ENCODE measurements around the gene RAPGEF1. TPM values are rescaled to one million over a fixed set of nuclear protein-coding genes. Genes with fewer than 3 reads are reported as not detected.

Gene RAPGEF1
- total and polyA plus RNA-seq, 2 donors = 18.9 to 38.3 TPM

DNA sequence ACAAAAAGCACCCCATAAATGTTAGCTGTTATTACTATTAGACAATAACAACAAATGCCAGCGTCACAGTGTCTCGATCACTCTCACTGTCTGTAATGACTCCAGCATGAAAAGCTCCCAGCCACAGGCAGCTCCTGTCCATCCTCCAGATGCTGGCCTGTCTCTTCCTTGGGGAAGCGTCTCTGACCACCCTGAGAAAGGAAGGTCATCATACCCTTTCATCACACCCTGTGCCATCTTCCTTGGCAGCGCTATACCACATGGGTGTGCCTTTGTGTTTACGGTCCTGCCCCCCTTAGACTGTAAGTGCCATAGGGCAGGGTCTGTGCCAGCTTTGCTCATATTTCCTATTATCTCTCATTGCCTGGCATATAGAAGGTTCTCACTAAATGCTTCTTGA lies 104.0 kb downstream of the RAPGEF1 start:
- Histone ChIP-seq H3K4me3 (ENCODE audit: low read depth, low read length) (no peak overlapping the region), H3K27ac (ENCODE audit: low read depth) (peak overlapping the region; percentile 63), H3K4me1 (ENCODE audit: insufficient read depth) (peaks cover 3% of the 10 kb centered on the region), H3K36me3 (ENCODE audit: insufficient read depth) (no peaks in the 10 kb centered on the region)
- 75% methylated on average over 5 of the region's 5 CpGs for WGBS
- no peak for DNase-seq (ENCODE audit: extremely low spot score)

DNA sequence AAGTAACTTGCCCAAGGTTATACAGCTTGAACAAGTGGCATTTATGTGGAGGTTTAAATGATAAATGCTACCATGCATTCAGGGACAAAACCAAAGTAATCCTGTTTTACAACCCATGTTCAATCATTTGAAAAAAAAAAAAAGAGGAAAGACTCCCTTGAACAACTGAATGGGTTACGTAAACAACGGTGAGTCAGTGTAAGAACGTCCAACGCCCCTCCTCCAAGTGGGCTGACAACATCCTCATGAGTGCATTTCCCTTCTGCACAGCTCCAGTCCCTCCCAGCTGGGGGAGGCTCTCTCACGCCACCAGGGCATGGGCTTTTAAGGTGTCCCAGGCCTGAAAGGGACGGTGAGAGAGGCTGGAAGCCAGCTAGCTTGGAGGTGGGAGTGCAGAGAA lies 104.6 kb downstream of the RAPGEF1 start:
- peak; percentile 71 for DNase-seq (ENCODE audit: extremely low spot score)
- no peaks in the 10 kb centered on the region for H3K36me3 ChIP-seq (ENCODE audit: insufficient read depth)
- no peak overlapping the region for H3K4me3 ChIP-seq (ENCODE audit: low read depth, low read length)
- peak overlapping the region; percentile 63 for H3K27ac ChIP-seq (ENCODE audit: low read depth)
- WGBS = 14% methylated on average over 6 of the region's 6 CpGs
- peaks cover 3% of the 10 kb centered on the region for H3K4me1 ChIP-seq (ENCODE audit: insufficient read depth)

DNA sequence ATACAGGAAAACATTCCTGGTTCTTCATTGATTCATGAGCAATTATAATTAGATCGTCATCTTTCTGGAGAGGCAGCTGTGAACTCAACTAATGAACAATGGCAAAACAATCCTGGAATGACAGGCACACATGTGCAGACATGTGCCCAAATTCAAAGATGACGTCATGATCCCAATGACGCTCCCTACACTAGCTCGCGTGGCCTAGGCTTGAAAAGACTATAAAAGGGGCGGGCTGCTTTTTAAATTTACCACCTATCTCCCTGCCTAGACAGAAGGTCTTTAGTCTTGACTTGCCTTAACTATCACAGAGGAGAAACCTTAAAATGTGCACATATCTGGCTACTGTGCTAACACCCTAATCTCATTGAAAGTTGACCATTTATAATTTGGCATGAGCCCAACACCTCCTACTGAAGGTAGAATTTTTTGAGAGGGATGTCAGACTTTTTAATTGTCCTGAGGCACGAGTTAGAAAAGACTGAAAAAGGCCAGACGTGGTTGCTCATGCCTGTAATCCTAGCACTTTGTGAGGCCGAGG lies 106.3 kb downstream of the RAPGEF1 start:
- Histone ChIP-seq H3K27ac (ENCODE audit: low read depth) (no peak overlapping the region), H3K36me3 (ENCODE audit: insufficient read depth) (no peaks in the 10 kb centered on the region), H3K4me3 (ENCODE audit: low read depth, low read length) (no peak overlapping the region), H3K4me1 (ENCODE audit: insufficient read depth) (peaks cover 3% of the 10 kb centered on the region)
- 85% methylated on average over 9 of the region's 9 CpGs for WGBS
- no peak for DNase-seq (ENCODE audit: extremely low spot score)

DNA sequence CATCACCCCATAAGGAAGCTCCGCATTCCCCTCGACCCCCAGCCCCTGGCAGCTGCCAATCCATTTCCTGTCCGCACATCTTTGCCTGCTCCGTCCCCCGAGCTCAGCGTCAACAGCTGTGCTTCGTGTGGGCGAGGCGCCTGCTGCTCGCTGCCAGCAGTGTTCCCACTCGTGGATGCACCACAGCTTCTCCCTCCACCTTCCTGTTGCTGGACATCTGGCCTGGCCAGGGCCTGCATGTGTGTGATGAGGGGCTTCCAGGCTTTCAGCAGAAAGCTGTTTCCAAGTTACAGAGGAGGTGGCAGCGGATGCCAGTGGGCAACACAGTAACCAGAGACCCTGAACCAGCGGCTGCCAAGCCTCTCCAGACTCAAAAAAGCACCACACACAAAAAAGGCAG lies 108.6 kb downstream of the RAPGEF1 start:
- Histone ChIP-seq H3K4me3 (ENCODE audit: low read depth, low read length) (no peak overlapping the region), H3K27ac (ENCODE audit: low read depth) (no peak overlapping the region), H3K36me3 (ENCODE audit: insufficient read depth) (no peaks in the 10 kb centered on the region), H3K4me1 (ENCODE audit: insufficient read depth) (peaks cover 3% of the 10 kb centered on the region)
- DNase-seq (ENCODE audit: extremely low spot score) = no peak
- whole genome bisulfite sequencing = 82% methylated on average over 13 of the region's 13 CpGs

DNA sequence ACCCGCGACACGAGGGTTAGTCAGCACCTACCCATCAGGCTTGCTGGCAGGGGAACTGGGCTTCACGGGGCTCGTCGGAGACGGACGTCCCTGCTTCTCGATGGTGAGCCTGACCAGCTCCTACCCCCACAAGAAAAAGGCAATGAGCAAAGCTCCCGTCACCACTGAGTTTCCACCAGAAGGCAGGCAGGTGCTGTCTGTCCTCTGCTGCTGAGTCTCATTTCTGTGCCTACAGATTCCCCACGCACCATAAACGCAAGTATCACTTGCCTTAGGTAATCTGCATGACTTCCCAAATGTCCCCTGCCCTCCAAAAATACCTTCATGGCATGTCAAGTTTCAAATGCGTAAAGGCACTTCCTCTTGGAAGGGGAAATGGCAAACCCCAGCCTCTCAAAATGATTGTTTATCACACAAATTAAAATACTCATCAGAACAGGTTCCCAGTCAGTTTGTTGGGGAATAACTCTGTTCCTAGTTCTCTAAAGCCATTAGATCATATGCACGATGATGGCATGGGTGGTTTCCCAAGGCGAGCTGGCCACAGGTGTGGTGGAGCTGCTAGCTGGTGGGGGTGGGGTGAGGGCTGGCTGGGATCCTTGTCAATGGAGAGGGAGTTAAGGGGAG lies 109.6 kb downstream of the RAPGEF1 start:
- peaks cover 3% of the 10 kb centered on the region for H3K4me1 ChIP-seq (ENCODE audit: insufficient read depth)
- no peak overlapping the region for H3K4me3 ChIP-seq (ENCODE audit: low read depth, low read length)
- no peak for DNase-seq (ENCODE audit: extremely low spot score)
- 92% methylated on average over 15 of the region's 15 CpGs for WGBS
- H3K36me3 ChIP-seq (ENCODE audit: insufficient read depth) = no peaks in the 10 kb centered on the region
- no peak overlapping the region for H3K27ac ChIP-seq (ENCODE audit: low read depth)

DNA sequence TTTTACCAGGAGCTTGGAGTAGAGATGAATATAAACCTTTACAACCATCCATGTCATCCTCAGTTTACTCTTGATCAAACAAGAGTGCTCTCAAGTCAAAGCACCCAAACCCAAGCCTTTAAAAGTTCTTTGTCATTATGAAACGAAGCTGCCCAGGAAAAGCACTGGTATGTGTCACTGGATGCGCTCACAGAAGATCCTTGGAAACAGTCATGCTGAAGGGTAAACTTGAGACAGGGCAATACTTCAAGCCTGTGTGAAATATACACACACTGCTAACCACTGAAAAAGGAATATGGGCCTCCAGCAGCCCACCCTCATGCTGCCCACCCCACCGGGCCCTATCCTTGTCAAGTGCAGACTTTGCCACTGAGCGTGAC lies 110.1 kb downstream of the RAPGEF1 start:
- peaks cover 2% of the 10 kb centered on the region for H3K4me1 ChIP-seq (ENCODE audit: insufficient read depth)
- H3K36me3 ChIP-seq (ENCODE audit: insufficient read depth) = no peaks in the 10 kb centered on the region
- 95% methylated on average over 4 of the region's 4 CpGs for WGBS
- H3K4me3 ChIP-seq (ENCODE audit: low read depth, low read length) = no peak overlapping the region
- no peak overlapping the region for H3K27ac ChIP-seq (ENCODE audit: low read depth)
- DNase-seq (ENCODE audit: extremely low spot score) = no peak

DNA sequence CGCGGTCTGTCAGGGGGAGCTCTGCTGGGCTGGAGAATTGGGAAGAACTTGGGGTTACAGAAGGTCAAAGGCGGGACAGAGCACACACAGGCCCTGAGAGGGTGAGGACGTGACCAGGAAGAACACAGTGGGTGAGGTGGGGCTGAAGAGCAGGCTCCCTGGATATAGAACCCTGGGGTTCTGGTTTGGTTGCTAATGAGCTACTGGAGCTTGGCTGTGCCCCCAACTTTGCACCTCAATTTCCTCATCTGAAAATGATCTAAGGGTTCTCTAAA lies 110.7 kb downstream of the RAPGEF1 start:
- Histone ChIP-seq H3K4me1 (ENCODE audit: insufficient read depth) (no peaks in the 10 kb centered on the region), H3K4me3 (ENCODE audit: low read depth, low read length) (no peak overlapping the region), H3K27ac (ENCODE audit: low read depth) (no peak overlapping the region), H3K36me3 (ENCODE audit: insufficient read depth) (no peaks in the 10 kb centered on the region)
- 91% methylated on average over 4 of the region's 4 CpGs for WGBS
- no peak for DNase-seq (ENCODE audit: extremely low spot score)

DNA sequence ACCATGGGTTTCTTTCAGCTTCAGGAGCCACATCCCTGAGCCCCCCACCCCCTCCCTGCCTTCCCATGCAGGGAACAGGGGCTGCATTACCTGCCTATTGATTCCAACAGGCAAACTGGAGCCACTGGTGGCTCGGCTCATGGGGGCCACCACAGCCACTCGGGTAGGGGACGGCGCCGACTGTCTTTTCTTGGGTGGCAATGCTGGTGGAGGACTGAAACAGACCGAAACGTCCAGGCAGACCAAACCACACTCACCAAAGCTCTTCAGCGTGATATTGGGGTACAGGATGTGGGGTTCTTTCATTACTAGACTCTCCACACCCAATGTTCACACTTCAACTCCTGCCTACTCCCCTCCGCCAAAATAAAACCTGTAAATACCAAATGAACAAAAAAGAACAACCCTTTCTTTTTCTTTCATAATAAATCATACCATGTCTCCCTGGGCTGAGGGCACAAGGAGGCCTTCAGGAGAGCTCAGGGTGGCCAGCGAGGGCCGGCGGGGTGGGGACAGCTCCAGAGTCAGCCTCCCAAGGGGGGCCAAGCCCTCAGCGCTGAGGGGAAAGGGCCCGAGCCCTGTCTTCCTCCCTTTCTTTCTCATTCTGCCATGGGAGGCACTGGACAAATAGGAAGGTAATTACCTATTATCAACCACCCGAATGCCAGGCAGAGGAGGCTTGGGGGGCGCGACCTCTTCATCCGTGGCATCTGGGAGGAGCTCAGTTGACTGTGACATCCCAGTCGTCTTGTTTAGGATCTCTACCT lies 111.2 kb downstream of the RAPGEF1 start:
- WGBS = 89% methylated on average over 19 of the region's 19 CpGs
- DNase-seq (ENCODE audit: extremely low spot score) = no peak
- Histone ChIP-seq H3K36me3 (ENCODE audit: insufficient read depth) (no peaks in the 10 kb centered on the region), H3K4me1 (ENCODE audit: insufficient read depth) (no peaks in the 10 kb centered on the region), H3K27ac (ENCODE audit: low read depth) (no peak overlapping the region), H3K4me3 (ENCODE audit: low read depth, low read length) (no peak overlapping the region)

DNA sequence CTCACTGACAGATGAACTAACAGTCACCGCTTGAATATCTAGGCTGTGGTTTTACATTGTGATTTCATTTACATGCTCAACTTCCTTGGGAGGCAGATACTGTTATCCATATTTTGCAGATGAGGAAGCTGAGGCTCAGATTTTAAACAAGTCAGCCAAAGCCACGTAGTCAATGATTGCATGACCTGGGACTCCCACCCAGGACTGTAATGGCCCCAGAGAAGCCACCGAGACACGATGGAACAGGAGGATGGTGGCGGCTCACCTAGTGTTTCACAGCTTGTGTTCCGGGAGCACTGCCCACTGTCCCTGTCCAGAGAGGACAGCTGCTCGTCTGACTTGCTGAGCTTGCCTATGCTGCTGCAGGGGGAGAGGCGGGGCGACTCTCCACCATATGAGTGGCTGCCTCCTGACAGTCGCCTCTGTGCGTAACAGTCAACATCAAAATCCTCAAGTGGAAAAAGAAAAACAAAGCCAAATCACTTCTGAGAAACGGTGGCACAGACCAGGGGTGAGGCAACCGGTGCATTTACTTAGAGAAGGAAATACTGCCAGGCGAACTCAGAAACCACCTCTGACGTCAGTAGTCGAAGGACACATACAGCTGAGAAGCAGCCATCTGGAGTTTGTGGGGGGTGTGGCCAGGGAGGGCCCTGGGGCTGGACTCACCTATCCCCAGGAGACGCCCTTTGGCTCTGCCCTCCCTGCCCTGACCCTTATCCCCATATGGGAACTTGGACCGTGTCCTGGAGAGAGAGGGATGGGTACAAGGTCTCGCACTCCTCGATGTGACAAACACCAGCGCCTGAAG lies 112.0 kb downstream of the RAPGEF1 start:
- H3K4me1 ChIP-seq (ENCODE audit: insufficient read depth) = no peaks in the 10 kb centered on the region
- H3K27ac ChIP-seq (ENCODE audit: low read depth) = peak overlapping the region; percentile 18
- DNase-seq (ENCODE audit: extremely low spot score) = no peak
- no peaks in the 10 kb centered on the region for H3K36me3 ChIP-seq (ENCODE audit: insufficient read depth)
- H3K4me3 ChIP-seq (ENCODE audit: low read depth, low read length) = no peak overlapping the region
- WGBS = 83% methylated on average over 21 of the region's 21 CpGs

DNA sequence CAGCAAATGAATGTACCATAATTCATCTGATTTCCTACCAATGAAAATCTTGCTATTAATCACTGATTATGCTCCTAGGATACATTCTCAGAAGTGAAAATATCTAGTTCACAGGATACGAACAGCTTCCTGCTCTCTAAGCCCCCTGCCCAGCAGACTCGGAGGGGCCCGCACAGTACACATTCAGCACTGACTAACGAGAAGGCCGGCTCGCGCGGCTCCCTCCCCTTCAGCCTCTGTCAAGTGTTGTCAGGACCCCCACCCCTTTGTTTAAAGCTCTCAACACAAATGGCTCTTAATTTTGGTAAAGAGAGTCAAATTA lies 112.6 kb downstream of the RAPGEF1 start:
- DNase-seq (ENCODE audit: extremely low spot score) = no peak
- 88% methylated on average over 8 of the region's 8 CpGs for WGBS
- Histone ChIP-seq H3K4me3 (ENCODE audit: low read depth, low read length) (no peak overlapping the region), H3K27ac (ENCODE audit: low read depth) (no peak overlapping the region), H3K36me3 (ENCODE audit: insufficient read depth) (no peaks in the 10 kb centered on the region), H3K4me1 (ENCODE audit: insufficient read depth) (no peaks in the 10 kb centered on the region)

DNA sequence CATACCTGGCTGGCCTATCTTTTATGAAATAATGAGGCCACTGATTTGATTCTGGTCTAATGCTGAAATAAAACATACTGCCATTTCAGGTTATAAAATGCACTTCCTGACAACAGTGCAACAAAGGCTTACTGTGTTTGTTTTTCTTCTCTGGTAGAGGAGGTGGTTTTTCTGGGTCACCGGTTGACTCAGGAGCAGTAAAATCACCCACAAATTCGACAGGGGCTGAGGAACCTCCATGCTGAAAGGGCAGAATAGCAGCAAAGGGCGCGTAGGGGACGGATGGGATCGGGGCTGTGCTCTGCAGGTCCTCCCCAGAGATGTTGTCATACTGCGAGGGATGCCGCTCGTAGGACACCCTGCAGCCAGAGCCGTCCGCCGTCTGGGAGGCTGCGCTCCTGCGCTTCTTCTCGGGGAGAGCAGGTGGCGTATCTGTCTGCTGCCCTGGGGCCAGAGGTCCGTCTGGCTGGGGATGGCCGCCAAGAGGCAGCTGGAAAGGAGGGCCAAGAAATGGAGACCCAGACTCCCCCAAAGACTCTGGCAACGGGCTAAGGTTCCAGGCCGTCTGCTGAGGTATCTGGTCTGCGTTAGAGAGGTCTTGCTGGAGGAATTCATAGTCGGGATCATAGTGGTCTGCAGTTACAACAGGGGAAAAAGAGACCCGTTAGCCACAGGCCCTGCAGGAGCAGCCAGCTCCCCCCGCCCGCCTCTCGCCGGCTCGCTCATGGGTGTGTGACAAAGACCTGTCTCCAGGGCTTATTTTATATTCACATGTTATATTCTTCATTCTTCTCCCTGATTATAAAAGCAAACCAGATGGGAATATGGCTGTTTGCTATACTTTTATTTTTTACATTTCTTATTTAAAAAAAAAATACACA lies 113.8 kb downstream of the RAPGEF1 start:
- 88% methylated on average over 28 of the region's 28 CpGs for WGBS
- DNase-seq (ENCODE audit: extremely low spot score) = no peak
- Histone ChIP-seq H3K36me3 (ENCODE audit: insufficient read depth) (peaks cover 2% of the 10 kb centered on the region), H3K4me3 (ENCODE audit: low read depth, low read length) (no peak overlapping the region), H3K27ac (ENCODE audit: low read depth) (no peak overlapping the region), H3K4me1 (ENCODE audit: insufficient read depth) (no peaks in the 10 kb centered on the region)

DNA sequence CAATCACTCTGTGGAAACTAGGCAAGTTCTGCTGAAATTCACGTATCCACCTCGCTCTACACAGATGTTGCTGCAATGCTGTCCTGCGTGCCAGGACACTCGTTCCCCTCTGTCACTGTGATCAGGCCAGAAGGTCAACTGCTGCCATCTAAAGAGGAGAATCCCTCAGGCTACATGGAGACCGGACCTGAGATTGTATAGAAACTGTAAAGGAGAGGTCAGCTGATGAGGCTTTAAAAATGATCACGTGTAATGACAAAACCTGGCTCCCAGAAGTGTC lies 114.4 kb downstream of the RAPGEF1 start:
- Histone ChIP-seq H3K4me1 (ENCODE audit: insufficient read depth) (no peaks in the 10 kb centered on the region), H3K36me3 (ENCODE audit: insufficient read depth) (peaks cover 2% of the 10 kb centered on the region), H3K4me3 (ENCODE audit: low read depth, low read length) (no peak overlapping the region), H3K27ac (ENCODE audit: low read depth) (no peak overlapping the region)
- WGBS = 90% methylated on average over 6 of the region's 6 CpGs
- no peak for DNase-seq (ENCODE audit: extremely low spot score)

DNA sequence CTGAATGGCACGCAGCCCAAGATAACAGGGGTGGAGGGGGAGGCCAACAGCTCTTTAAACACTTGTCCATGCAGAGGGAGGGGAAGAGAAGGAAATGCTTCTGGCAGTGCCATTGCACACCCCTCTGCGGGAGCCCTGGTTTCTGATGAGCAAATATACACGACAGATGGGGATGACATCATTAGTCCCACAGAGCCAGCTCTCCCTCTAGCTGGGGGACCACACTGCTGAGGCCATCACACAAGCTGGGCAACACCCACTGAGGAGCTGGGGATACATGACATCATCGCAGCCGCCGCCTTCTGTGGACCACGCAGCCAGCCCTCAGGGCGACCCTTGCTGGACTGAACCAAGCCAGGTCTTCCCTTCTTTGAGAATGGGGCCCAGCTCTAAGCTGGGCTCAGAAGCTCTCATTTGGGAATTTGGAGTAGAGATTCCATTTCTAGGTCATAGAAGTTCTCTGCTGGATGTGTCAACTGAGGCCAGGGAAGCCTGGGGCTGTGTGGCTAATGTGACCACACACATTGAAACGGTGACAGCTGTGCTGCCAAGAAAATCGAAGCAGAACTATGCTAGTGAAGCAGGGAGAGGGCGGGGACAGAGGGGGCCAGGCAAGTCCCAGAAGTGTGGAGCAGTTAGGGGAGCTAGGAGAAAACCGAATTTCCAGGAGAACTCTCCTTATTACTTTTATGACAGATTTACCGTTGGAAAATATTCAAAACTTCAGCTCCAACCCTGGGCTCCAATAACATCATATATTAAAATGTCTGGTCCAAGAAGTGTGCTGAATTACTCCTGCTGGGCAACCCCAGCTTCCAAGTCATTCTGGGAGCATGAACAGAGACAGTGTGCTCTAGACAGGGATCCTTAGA lies 115.0 kb downstream of the RAPGEF1 start:
- Histone ChIP-seq H3K36me3 (ENCODE audit: insufficient read depth) (peaks cover 2% of the 10 kb centered on the region), H3K4me3 (ENCODE audit: low read depth, low read length) (no peak overlapping the region), H3K4me1 (ENCODE audit: insufficient read depth) (no peaks in the 10 kb centered on the region), H3K27ac (ENCODE audit: low read depth) (no peak overlapping the region)
- 76% methylated on average over 13 of the region's 13 CpGs for WGBS
- DNase-seq (ENCODE audit: extremely low spot score) = no peak

Data from urinary bladder (tissue), 4 donors.